Central memory CD8-positive, alpha-beta T cell (primary cell): ENCODE data around the gene PDE8B.

Source experiments
- ATAC-seq: fragments of 150-1000 bp; cut with Tn5 transposase; replicated peaks from 2 replicates; pipeline ENCODE4 v1.10.0; 2022; ENCODE audit warnings: mild to moderate bottlenecking, moderate FRiP score, moderate number of reproducible peaks; ENCODE audit not compliant: poor library complexity, severe bottlenecking; ENCODE audit errors: extremely low read depth
- DNase-seq, 2 donors: peaks; one replicate each; pipeline ENCODE4 v3.0.0; 2021; ENCODE audit warnings: low spot score in 2 of 2
- H3K27ac Mint-ChIP-seq: one replicate; pipeline ENCODE4 v1.8.0; 2022; ENCODE audit warnings: low read depth, mild to moderate bottlenecking, moderate library complexity, mixed read lengths
- H3K27me3 Mint-ChIP-seq: one replicate; pipeline ENCODE4 v1.8.0; 2022; ENCODE audit warnings: mixed read lengths
- H3K36me3 Mint-ChIP-seq: one replicate; pipeline ENCODE4 v1.8.0; 2022; ENCODE audit warnings: mild to moderate bottlenecking, moderate library complexity, mixed read lengths; ENCODE audit not compliant: insufficient read depth
- H3K4me1 Mint-ChIP-seq: one replicate; pipeline ENCODE4 v1.8.0; 2022; ENCODE audit warnings: mixed read lengths
- H3K4me3 Mint-ChIP-seq: one replicate; pipeline ENCODE4 v1.8.0; 2022; ENCODE audit warnings: mild to moderate bottlenecking, moderate library complexity, mixed read lengths
- H3K9me3 Mint-ChIP-seq: one replicate; pipeline ENCODE4 v1.8.0; 2022; ENCODE audit warnings: mixed read lengths

Gene PDE8B

DNA sequence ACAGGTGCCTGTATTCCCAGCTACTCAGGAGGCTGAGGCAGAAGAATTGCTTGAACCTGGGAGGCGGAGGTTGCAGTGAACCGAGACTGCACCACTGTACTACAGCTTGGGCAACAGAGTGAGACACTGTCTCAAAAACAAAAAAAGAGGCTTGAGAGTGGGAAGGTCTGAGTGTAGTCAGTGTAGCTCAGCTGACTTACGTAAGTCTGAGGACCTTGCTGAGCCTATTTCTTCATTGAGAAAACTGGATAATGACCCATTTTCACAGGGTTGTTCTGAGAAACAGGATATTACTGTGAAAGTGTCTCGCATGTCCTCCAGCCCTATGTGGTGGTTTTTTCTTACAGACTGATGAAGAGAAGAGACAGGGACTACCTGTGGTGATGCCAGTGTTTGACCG is 214.9 kb downstream of the PDE8B start:
- no peaks in the 10 kb centered on the region for H3K9me3 Mint-ChIP-seq
- DNase-seq (no peak), ATAC-seq (no peak)
- H3K27ac Mint-ChIP-seq = no peak overlapping the region
- H3K27me3 Mint-ChIP-seq = no peaks in the 10 kb centered on the region
- no peak overlapping the region for H3K4me3 Mint-ChIP-seq
- no peaks in the 10 kb centered on the region for H3K4me1 Mint-ChIP-seq
- no peaks in the 10 kb centered on the region for H3K36me3 Mint-ChIP-seq

DNA sequence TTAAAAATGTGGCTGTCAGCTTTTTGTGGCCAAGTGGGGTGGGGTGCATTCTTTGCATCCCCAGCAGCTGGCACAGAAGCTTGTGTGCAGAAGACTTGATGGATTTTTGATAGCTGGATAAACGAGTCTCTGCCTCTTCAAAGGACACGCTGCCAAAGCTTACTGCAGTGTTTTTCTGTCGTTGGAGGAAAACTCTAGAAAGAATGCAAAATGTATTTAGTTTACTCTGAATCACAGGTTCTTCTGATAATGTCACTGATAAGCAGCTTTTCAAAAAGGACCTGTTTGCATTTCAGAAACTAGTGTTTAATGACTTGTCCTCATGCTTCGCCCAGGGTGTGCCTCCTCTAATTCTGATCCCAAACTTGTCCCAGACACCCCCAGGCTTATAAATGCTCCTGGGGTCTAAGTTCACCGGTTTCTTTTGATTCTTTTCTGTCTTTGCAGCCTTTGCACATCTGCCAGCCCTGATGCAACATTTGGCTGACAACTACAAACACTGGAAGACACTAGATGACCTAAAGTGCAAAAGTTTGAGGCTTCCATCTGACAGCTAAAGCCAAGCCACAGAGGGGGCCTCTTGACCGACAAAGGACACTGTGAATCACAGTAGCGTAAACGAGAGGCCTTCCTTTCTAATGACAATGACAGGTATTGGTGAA is 215.6 kb downstream of the PDE8B start:
- ATAC-seq = no peak
- Mint-ChIP-seq H3K9me3 (no peaks in the 10 kb centered on the region), H3K27me3 (no peaks in the 10 kb centered on the region), H3K4me1 (no peaks in the 10 kb centered on the region), H3K4me3 (no peak overlapping the region), H3K36me3 (no peaks in the 10 kb centered on the region), H3K27ac (no peak overlapping the region)
- no peak for DNase-seq

DNA sequence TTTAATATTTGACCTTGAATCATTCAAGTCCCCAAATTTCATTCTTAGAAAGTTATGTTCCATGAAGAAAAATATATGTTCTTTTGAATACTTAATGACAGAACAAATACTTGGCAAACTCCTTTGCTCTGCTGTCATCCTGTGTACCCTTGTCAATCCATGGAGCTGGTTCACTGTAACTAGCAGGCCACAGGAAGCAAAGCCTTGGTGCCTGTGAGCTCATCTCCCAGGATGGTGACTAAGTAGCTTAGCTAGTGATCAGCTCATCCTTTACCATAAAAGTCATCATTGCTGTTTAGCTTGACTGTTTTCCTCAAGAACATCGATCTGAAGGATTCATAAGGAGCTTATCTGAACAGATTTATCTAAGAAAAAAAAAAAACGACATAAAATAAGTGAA is 216.2 kb downstream of the PDE8B start:
- peaks cover 3% of the 10 kb centered on the region for H3K36me3 Mint-ChIP-seq
- no peak overlapping the region for H3K4me3 Mint-ChIP-seq
- DNase-seq (no peak), ATAC-seq (no peak)
- H3K4me1 Mint-ChIP-seq = no peaks in the 10 kb centered on the region
- no peaks in the 10 kb centered on the region for H3K9me3 Mint-ChIP-seq
- no peak overlapping the region for H3K27ac Mint-ChIP-seq
- no peaks in the 10 kb centered on the region for H3K27me3 Mint-ChIP-seq

DNA sequence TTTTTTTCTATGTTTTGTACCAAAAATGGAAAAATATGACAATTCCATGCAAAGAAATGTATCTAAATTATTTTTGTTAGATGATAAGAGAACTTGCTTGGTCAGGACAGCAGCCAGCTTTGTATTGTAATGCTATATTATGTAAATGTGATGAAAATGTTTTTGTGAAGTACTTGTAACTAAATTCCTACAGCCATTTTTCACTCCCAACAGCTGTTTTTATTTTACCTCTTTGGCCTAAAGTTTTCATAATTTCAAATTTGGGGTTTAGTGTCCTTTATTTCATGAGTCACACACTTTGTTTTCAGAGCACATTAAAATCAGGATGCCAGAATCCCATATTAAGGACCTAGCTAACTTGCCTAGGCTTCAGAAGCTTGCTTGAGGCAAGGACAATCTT is 217.5 kb downstream of the PDE8B start:
- peaks cover 5% of the 10 kb centered on the region for H3K36me3 Mint-ChIP-seq
- ATAC-seq (no peak), DNase-seq (no peak)
- H3K4me3 Mint-ChIP-seq = no peak overlapping the region
- H3K9me3 Mint-ChIP-seq = no peaks in the 10 kb centered on the region
- H3K4me1 Mint-ChIP-seq = no peaks in the 10 kb centered on the region
- H3K27ac Mint-ChIP-seq = no peak overlapping the region
- H3K27me3 Mint-ChIP-seq = no peaks in the 10 kb centered on the region

DNA sequence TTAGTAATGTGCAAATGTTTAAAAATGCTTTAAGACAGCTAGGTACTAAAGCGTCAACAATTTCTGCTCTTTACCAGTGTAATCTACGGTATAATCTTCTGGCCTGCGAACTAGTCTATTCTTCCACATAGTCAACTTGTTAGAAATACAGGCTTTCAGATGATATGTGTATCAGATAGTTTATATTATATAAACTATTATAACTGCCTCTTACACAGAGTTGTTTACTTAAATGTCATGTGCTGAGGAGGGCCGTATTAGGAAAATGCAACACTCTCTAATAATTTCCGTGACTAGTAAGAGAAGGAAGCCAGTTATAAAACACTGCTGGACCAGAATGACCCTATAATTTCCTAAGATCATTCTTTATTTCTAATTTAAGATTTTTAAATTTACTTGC is 218.0 kb downstream of the PDE8B start:
- H3K27ac Mint-ChIP-seq = no peak overlapping the region
- H3K27me3 Mint-ChIP-seq = no peaks in the 10 kb centered on the region
- H3K4me1 Mint-ChIP-seq = no peaks in the 10 kb centered on the region
- no peaks in the 10 kb centered on the region for H3K9me3 Mint-ChIP-seq
- H3K36me3 Mint-ChIP-seq = peaks cover 7% of the 10 kb centered on the region
- H3K4me3 Mint-ChIP-seq = no peak overlapping the region
- DNase-seq (no peak), ATAC-seq (no peak)

DNA sequence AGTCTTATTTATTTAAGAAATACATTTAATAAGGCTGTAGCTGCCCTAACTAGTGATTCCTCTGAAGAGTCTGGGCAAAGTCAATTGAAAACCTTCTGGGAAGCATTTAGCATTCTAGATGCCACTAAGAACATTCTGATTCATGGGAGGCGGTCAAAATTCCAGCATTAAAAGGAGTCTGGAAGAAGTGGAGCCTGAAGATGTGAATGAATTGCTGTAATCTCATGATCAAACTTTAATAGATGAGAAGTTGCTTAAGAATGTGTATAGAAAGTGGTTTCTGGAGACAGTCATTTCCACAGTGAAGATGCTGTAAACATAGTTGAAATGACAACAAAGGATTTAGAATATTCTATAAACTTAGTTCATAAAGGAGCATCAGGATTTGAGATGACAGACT is 220.2 kb downstream of the PDE8B start:
- peaks cover 10% of the 10 kb centered on the region for H3K36me3 Mint-ChIP-seq
- no peak for DNase-seq
- H3K27ac Mint-ChIP-seq = no peak overlapping the region
- no peaks in the 10 kb centered on the region for H3K27me3 Mint-ChIP-seq
- no peak overlapping the region for H3K4me3 Mint-ChIP-seq
- no peak for ATAC-seq
- H3K4me1 Mint-ChIP-seq = no peaks in the 10 kb centered on the region
- H3K9me3 Mint-ChIP-seq = no peaks in the 10 kb centered on the region

DNA sequence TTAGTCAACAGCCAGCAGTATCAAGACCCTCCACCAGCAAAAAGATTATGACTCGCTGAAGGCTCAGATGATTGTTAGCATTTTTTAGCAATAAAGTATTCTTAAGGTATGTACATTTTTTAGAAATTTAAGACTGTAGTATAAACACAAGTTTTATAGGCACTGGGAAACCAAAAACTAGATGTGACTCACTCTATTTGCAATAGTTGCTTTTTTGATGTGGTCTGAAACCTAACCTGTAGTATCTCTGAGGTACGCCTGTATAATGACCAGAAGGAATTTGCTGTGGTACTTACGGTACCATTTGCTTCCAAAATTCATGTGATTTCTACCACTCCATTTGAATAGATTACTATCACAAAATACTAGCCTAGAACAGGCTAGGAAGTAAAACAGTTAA is 220.8 kb downstream of the PDE8B start:
- no peak for ATAC-seq
- Mint-ChIP-seq H3K4me3 (no peak overlapping the region), H3K36me3 (peaks cover 11% of the 10 kb centered on the region), H3K4me1 (no peaks in the 10 kb centered on the region), H3K27me3 (no peaks in the 10 kb centered on the region), H3K27ac (no peak overlapping the region), H3K9me3 (no peaks in the 10 kb centered on the region)
- no peak for DNase-seq

DNA sequence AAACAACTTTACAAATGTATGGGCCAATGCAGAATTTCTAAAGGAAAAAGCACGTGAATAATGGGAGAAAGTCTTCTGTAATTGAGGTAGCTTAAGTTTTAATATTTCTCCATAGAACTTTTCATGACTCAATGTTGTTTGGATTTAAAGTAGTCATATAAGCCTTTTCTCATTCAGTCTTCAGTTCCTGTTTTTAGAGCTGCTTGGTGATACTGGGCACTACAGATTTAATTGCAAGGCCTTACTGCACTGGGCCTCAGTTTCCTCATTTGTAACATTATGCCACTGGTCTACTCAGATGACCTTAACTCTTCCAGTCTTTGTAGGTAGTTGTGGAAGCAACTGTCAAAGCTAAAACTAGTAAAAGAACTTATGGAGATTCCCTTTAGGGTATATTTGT is 221.2 kb downstream of the PDE8B start:
- Mint-ChIP-seq H3K27ac (no peak overlapping the region), H3K27me3 (no peaks in the 10 kb centered on the region), H3K4me3 (no peak overlapping the region), H3K4me1 (no peaks in the 10 kb centered on the region), H3K9me3 (no peaks in the 10 kb centered on the region), H3K36me3 (peaks cover 12% of the 10 kb centered on the region)
- no peak for DNase-seq
- ATAC-seq = no peak

DNA sequence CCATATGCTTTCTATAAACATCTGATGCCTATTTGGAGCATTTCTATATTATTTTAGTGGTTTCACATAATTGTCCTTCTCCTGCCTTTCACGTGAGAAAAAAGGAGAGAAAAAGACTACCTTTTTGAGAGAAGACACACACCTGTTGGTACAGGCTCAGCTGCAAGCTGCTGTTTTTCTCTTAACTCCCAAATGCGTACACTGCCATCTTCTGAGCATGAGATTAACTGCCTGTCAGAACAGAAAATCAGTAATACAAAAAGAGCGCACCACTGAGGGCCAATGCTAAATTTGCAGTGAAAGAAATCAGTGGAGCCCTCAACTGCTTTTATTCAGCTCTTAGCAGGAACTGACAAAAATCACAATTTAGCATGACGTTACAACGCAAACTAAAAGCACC is 226.7 kb downstream of the PDE8B start:
- ATAC-seq (no peak), DNase-seq (no peak)
- Mint-ChIP-seq H3K27ac (no peak overlapping the region), H3K9me3 (no peaks in the 10 kb centered on the region), H3K36me3 (peaks cover 14% of the 10 kb centered on the region), H3K4me1 (no peaks in the 10 kb centered on the region), H3K27me3 (no peaks in the 10 kb centered on the region), H3K4me3 (no peak overlapping the region)

DNA sequence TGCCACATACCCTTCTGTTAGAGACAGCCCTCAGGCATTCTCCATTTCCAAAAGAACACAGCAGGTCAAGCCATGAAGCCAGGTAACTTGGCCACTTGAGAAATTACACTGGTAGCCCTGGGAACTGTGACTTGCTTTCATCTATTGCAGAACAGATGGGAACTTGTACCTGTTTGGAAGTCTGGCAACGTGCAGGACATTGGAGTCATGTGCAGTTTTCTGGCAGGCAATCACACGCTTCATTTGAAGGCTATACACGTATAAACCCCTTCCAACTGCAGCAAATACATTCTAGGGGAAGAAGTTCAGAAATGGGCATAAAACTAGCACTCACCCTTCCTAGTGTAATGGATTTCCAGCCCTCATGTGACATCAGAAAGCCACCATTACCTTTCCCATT is 227.6 kb downstream of the PDE8B start:
- H3K4me3 Mint-ChIP-seq = no peak overlapping the region
- H3K27me3 Mint-ChIP-seq = no peaks in the 10 kb centered on the region
- peaks cover 13% of the 10 kb centered on the region for H3K36me3 Mint-ChIP-seq
- no peak for ATAC-seq
- no peaks in the 10 kb centered on the region for H3K4me1 Mint-ChIP-seq
- H3K9me3 Mint-ChIP-seq = no peaks in the 10 kb centered on the region
- no peak for DNase-seq
- H3K27ac Mint-ChIP-seq = no peak overlapping the region

DNA sequence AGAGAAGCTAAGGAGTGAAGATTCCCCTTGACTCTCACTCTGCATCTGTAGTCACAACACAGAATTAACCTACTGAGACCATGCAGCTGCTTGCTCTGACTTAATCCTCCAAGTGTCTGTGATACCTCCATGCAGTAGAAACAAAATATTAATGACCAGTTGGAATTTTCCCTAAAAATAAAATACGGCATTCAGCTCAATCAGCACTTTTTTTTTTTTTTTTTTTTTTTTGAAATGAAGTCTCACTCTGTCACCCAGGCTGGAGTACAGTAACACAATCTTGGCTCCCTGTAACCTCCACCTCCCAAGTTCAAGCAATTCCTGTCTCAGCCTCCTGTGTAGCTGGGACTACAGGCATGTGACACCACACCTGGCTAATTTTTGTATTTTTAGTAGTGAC is 233.2 kb downstream of the PDE8B start:
- Mint-ChIP-seq H3K4me3 (no peak overlapping the region), H3K27me3 (no peaks in the 10 kb centered on the region), H3K9me3 (no peaks in the 10 kb centered on the region), H3K27ac (no peak overlapping the region), H3K36me3 (peaks cover 14% of the 10 kb centered on the region), H3K4me1 (no peaks in the 10 kb centered on the region)
- DNase-seq (no peak), ATAC-seq (no peak)

DNA sequence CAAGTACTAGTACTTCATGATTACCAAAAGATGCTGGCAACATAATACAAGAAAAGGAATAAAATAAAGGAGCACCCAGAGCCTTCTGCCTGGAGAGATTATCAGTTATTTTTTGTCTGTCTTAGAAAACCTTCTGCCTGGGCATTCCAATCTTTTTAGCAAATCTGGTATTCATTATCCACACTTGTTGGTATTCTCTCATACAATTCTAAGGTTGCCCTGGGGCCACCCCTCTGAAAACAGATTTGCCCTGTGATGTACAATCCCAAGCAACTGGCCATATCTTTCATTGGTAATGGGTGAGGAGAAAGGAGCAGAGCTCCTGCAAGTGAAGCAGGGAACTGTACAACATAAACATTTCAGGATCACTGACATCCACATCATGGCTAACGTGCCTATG is 233.9 kb downstream of the PDE8B start:
- H3K36me3 Mint-ChIP-seq = peaks cover 14% of the 10 kb centered on the region
- no peak for ATAC-seq
- H3K27ac Mint-ChIP-seq = no peak overlapping the region
- H3K4me1 Mint-ChIP-seq = no peaks in the 10 kb centered on the region
- no peak overlapping the region for H3K4me3 Mint-ChIP-seq
- no peaks in the 10 kb centered on the region for H3K9me3 Mint-ChIP-seq
- H3K27me3 Mint-ChIP-seq = no peaks in the 10 kb centered on the region
- no peak for DNase-seq

DNA sequence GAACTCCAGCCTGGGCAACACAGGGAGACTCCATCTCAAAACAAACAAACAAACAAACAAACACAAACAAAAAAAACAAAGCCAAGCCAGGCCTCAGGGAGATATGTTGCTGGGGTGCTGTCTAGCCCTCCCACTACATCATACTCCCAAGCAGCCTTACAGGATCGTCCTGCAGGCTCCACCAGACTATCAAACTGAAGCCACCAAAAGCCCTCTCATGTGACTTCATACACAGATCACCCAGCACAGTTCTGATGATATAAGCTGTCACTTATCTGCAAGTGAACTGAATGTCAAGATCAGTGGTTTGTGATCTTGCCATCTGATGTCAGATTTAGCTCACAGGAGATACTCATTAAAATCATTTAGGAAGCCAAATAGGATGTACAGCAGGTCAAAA is 238.4 kb downstream of the PDE8B start:
- ATAC-seq = no peak
- no peak overlapping the region for H3K27ac Mint-ChIP-seq
- H3K9me3 Mint-ChIP-seq = no peaks in the 10 kb centered on the region
- no peak overlapping the region for H3K4me3 Mint-ChIP-seq
- no peaks in the 10 kb centered on the region for H3K27me3 Mint-ChIP-seq
- no peaks in the 10 kb centered on the region for H3K4me1 Mint-ChIP-seq
- H3K36me3 Mint-ChIP-seq = peaks cover 8% of the 10 kb centered on the region
- no peak for DNase-seq

DNA sequence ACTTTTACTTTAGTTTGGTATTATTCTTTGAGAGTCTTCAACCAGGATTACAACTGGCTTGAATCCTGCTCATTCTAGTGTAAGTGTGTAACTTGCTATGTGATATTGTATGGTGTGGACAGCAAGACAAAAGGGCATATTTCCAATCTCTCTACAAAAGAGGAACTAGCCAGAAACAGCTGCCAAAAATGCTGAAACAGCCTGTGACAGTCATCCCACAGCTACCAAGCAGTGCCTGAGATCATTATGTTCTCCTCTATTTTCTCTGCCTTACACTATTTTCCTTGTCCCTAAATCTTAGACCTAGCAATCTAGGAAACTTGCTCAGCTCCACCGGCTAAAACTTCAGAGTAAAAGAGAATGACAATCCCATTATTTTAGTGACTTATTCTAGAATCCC is 238.8 kb downstream of the PDE8B start:
- Mint-ChIP-seq H3K4me3 (no peak overlapping the region), H3K9me3 (no peaks in the 10 kb centered on the region), H3K4me1 (no peaks in the 10 kb centered on the region), H3K27ac (no peak overlapping the region), H3K27me3 (no peaks in the 10 kb centered on the region), H3K36me3 (peaks cover 7% of the 10 kb centered on the region)
- DNase-seq = no peak
- no peak for ATAC-seq
